ENCODE data around the gene TRIP6. TPM values are rescaled to one million over a fixed set of nuclear protein-coding genes. Genes with fewer than 3 reads are reported as not detected.

The TRIP6 gene
- total and polyA plus RNA-seq, 2 donors (not counting 3 experiments of a cell fraction or from before 2014, with no cell fraction given): 90.3 TPM

DNA sequence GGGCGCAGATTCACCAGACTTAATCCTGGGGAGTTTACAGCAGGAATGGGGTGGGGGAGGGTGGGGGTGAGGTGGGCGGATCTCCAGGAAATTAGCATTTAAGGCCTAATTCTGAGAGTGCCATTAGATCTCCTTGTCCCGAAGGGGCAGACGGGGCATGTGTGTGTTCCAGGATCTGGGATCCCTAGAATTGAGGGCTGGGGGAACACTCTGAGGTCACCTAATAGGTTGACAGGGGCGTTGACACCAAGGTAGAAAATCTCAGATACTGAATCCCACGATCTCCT is 30.4 kb upstream of the TRIP6 start:
- FAIRE-seq: no peak
- Histone ChIP-seq H3K9me3 (replicated peaks; ENCODE audit: control insufficient read depth, insufficient read depth, low read length) (no peaks in the 10 kb centered on the region), H4K20me1 (replicated peaks; ENCODE audit: control insufficient read depth, extremely low read depth, insufficient read depth, low read length) (no peaks in the 10 kb centered on the region), H3K27me3 (ENCODE audit: control insufficient read depth in 2 of 2, insufficient read depth in 2 of 2, low read length in 2 of 2) (no peaks in the 10 kb centered on the region), H3K9me1 (replicated peaks; ENCODE audit: control insufficient read depth, extremely low read depth, insufficient read depth, low read length) (no peaks in the 10 kb centered on the region), H3K79me2 (ENCODE audit: control insufficient read depth, insufficient read depth, low read length) (no peaks in the 10 kb centered on the region), H3K27ac (ENCODE audit: insufficient read depth, low read depth, low read length) (peak overlapping the region; percentile 82), H3K4me3 (replicated peaks in 1 of 3; ENCODE audit: insufficient read depth in 1 of 3, low read depth in 1 of 3, low read length in 3 of 3) (no peak overlapping the region), H3K9ac (replicated peaks; ENCODE audit: extremely low read depth, insufficient read depth, low read length) (peak overlapping the region; percentile 55), H2AFZ (ENCODE audit: low read depth, low read length) (peak overlapping the region; percentile 66), H3K36me3 (ENCODE audit: control insufficient read depth in 2 of 2, extremely low read depth in 1 of 2, insufficient read depth in 2 of 2, low read length in 2 of 2) (no peaks in the 10 kb centered on the region), H3K4me2 (ENCODE audit: insufficient read depth, low read length) (peak overlapping the region; percentile 27), H3K4me1 (ENCODE audit: control insufficient read depth, extremely low read depth, insufficient read depth, low read length) (peaks cover 16% of the 10 kb centered on the region)
- intact Hi-C loops (cut with micrococcal nuclease) (loop anchor here (1.0 kb wide), 2 partner anchors 8 to 16 kb away; partner anchors contain the start of gene SLC12A9), dilution Hi-C loops (cut with MboI; ENCODE audit: extremely low pct_ligation_motif_present, low sequenced_read_pairs) (loop anchor here (25.0 kb wide), 1 partner anchor 124 kb away; the partner anchor contains the start of genes EPO and POP7)
- TF ChIP-seq GATA2 (IDR thresholded peaks at IDR 0.05; ENCODE audit: insufficient read depth, insufficient read length, low read depth, low read length): no peak
- BruUV-seq (replicated peaks): no TSS peak
- no peak for DNase-seq (ENCODE audit: low read depth, low spot score)
- ChIA-PET POLR2A (interaction anchor here (0.6 to 1.6 kb wide), 5 partner anchors 8 to 25 kb away, joined by 3 to 10 read pairs (median 5); partner anchors contain the start of genes EPHB4 and SLC12A9), CTCF (interaction anchor here (0.9 to 2.9 kb wide), 7 partner anchors 9 to 131 kb away, joined by 4 to 37 read pairs (median 9); partner anchors contain the start of genes EPHB4, POP7, SLC12A9 and SRRT)

DNA sequence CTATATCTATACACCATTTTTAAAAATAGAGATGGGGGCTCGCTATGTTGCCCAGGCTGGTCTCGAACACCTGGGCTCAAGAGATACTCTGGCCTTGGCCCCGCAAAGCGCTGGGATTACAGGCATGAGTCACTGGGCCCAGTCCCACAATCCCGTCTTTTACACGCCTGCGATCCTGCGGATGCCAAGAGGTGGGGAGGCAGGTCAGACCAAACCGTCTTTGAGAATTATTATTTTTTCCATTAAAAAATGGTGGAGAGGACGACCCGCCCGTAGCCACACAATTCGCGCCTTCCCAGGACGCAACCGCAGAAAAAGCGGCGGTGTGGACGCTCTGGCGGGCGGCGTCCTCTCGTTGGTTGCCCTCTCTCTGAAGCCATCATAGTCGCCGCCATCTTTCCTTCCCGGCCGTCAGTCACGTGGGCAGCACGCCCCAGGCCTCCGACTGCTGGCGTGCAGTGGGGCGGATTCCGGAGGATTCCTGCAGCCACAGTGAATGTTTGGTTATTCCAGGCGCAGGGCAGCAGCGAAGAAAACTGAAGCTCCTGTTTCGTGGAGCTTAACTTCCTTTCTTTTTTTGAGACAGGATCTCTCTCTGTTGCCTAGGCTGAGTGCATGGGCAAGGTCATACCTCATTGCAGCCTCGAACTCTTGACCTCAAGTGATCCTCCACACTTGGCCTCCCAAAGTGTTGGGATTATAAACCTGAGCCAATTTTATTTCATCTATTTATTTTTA is 29.9 kb upstream of the TRIP6 start:
- Histone ChIP-seq H2AFZ (ENCODE audit: low read depth, low read length) (peak overlapping the region; percentile 75), H3K9me3 (replicated peaks; ENCODE audit: control insufficient read depth, insufficient read depth, low read length) (no peaks in the 10 kb centered on the region), H3K4me1 (ENCODE audit: control insufficient read depth, extremely low read depth, insufficient read depth, low read length) (peaks cover 16% of the 10 kb centered on the region), H3K9ac (replicated peaks; ENCODE audit: extremely low read depth, insufficient read depth, low read length) (peak overlapping the region; percentile 55), H3K4me3 (replicated peaks in 1 of 3; ENCODE audit: insufficient read depth in 1 of 3, low read depth in 1 of 3, low read length in 3 of 3) (peak overlapping the region in 1 of 3 experiments; percentile 10), H3K4me2 (ENCODE audit: insufficient read depth, low read length) (peak overlapping the region; percentile 27), H3K9me1 (replicated peaks; ENCODE audit: control insufficient read depth, extremely low read depth, insufficient read depth, low read length) (no peaks in the 10 kb centered on the region), H3K27me3 (ENCODE audit: control insufficient read depth in 2 of 2, insufficient read depth in 2 of 2, low read length in 2 of 2) (no peaks in the 10 kb centered on the region), H4K20me1 (replicated peaks; ENCODE audit: control insufficient read depth, extremely low read depth, insufficient read depth, low read length) (no peaks in the 10 kb centered on the region), H3K79me2 (ENCODE audit: control insufficient read depth, insufficient read depth, low read length) (no peaks in the 10 kb centered on the region), H3K27ac (ENCODE audit: insufficient read depth, low read depth, low read length) (peak overlapping the region; percentile 82), H3K36me3 (ENCODE audit: control insufficient read depth in 2 of 2, extremely low read depth in 1 of 2, insufficient read depth in 2 of 2, low read length in 2 of 2) (no peaks in the 10 kb centered on the region)
- FAIRE-seq (peak; percentile 90), DNase-seq (ENCODE audit: low read depth, low spot score) (peak; percentile 92)
- ChIA-PET CTCF (interaction anchor here (1.4 to 2.9 kb wide), 5 partner anchors 10 to 131 kb away, joined by 5 to 37 read pairs (median 17); partner anchors contain the start of genes EPHB4, POP7 and SLC12A9), POLR2A (no interaction called here)
- dilution Hi-C loops (cut with MboI; ENCODE audit: extremely low pct_ligation_motif_present, low sequenced_read_pairs) (loop anchor here (25.0 kb wide), 1 partner anchor 125 kb away; the partner anchor contains the start of genes EPO and POP7), intact Hi-C loops (cut with micrococcal nuclease) (loop anchor here (1.0 kb wide), 1 partner anchor 15 kb away; the partner anchor contains the start of gene SLC12A9)
- BruUV-seq (replicated peaks): TSS peak; percentile 78
- peak; percentile 96 for TF ChIP-seq MAX (IDR thresholded peaks at IDR 0.05; ENCODE audit: insufficient read depth, insufficient read length)
- TF ChIP-seq, protein P1, sequence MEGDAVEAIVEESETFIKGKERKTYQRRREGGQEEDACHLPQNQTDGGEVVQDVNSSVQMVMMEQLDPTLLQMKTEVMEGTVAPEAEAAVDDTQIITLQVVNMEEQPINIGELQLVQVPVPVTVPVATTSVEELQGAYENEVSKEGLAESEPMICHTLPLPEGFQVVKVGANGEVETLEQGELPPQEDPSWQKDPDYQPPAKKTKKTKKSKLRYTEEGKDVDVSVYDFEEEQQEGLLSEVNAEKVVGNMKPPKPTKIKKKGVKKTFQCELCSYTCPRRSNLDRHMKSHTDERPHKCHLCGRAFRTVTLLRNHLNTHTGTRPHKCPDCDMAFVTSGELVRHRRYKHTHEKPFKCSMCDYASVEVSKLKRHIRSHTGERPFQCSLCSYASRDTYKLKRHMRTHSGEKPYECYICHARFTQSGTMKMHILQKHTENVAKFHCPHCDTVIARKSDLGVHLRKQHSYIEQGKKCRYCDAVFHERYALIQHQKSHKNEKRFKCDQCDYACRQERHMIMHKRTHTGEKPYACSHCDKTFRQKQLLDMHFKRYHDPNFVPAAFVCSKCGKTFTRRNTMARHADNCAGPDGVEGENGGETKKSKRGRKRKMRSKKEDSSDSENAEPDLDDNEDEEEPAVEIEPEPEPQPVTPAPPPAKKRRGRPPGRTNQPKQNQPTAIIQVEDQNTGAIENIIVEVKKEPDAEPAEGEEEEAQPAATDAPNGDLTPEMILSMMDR (IDR thresholded peaks at IDR 0.05; ENCODE audit: extremely low read depth in 1 of 2, insufficient read depth in 1 of 2, low read depth in 1 of 2, low read length in 2 of 2): no peak
- no peak for TF ChIP-seq EZH2 (IDR thresholded peaks at IDR 0.05; ENCODE audit: borderline replicate concordance, low read depth, low read length, severe bottlenecking)
- TF ChIP-seq JUN (IDR thresholded peaks at IDR 0.05; ENCODE audit: borderline replicate concordance, insufficient read depth, insufficient read length, low read depth): no peak
- TF ChIP-seq POLR2A (IDR thresholded peaks at IDR 0.05; ENCODE audit: low read depth, low read length): peak; percentile 77
- no peak for TF ChIP-seq MYC (IDR thresholded peaks at IDR 0.05; ENCODE audit: low read depth, low read length)
- no peak for TF ChIP-seq GATA2 (IDR thresholded peaks at IDR 0.05; ENCODE audit: insufficient read depth, insufficient read length, low read depth, low read length)
- TF ChIP-seq FOS (IDR thresholded peaks at IDR 0.05; ENCODE audit: borderline replicate concordance, insufficient read depth, low read length): peak; percentile 44
- TF ChIP-seq POLR2AphosphoS5 (IDR thresholded peaks at IDR 0.05; ENCODE audit: insufficient read depth, low read depth, low read length): peak; percentile 83
